ENCODE data around the gene ARIH2.

The ARIH2 gene

DNA sequence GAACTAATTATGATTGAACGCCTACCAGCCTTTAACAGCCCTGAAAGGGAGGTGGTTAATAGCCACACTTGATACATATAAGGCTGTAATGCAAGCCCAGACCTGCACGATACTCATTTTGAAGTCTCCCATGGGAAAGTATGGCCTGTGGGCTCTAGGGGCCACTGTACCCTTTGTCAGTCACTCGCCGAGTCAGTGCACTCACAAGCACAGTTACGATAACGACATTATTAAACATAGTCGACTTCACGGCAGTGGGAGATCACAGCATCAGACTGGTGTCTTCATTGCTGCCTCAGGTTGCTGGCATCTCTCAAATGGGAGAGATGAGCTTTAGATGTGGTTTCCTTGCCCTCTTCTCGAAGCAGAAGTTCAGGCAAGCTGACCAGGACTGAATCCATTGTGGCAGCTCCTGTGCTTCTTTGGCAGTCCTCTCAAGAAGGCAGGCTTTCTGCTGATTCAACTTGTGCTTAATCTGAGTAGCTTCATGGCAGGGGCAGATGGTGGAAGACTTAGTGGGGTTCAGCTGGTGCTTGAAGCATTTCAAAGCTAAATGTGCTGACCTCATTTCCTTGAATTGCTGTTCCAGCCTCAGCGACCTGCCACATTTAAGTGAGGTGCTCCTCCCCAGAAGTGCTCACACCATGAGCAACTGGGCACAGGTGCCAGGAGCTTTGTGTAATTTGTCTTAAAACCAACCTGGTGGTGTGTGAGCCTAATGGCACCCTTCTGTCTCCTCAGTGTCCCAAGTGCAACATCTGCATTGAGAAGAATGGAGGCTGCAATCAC lies 55.6 kb downstream of the ARIH2 start:
- FAIRE-seq = no peak

DNA sequence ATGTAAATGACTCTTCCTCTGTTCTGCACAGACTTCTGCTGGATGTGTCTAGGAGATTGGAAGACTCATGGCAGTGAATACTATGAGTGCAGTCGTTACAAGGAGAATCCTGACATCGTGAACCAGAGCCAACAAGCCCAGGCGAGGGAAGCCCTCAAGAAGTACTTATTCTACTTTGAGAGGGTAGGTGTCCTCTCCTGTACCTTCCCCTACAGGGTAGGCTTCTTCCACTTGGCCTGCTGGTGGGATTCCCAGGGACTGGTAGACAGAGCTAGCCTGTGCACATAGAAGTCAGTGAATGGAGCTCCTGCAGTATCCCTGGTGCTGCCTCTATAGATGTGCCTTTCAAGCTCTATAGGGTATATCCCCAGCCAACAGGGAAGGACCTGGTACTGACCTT lies 60.8 kb downstream of the ARIH2 start:
- FAIRE-seq = no peak

DNA sequence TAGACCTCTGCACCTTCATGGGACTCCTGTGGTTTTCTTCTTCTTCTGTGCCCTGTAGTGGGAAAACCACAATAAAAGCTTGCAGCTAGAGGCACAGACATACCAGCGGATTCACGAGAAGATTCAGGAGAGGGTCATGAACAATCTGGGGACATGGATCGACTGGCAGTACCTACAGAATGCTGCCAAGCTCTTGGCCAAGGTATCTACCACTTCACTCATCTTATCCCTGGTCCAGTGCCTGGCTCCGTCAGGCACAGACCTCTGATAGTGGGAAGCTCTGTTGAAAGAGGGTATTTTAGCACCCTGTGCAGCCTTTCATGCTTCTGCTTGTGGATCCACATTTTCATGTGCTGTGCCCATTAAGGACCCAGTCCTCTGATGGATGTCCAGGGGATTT lies 61.7 kb downstream of the ARIH2 start:
- no peak for FAIRE-seq

DNA sequence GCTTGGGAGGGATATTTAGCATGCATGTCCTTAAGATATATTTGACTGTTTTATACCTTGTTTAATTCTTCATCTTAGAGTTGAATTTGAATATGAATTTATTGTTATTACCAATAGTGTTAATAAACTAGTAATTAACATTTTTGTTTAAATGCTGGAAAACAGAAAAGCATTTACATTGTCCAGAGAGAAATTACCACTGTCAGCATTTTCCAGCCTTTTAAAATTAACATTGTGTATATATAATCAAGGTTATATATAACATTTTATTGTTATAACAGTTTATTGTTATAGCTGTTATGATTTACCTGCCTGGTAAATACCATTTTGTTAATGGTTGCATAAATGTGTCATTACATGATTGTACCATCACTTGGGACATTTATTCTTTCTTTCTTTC lies 63.4 kb downstream of the ARIH2 start:
- FAIRE-seq = no peak

DNA sequence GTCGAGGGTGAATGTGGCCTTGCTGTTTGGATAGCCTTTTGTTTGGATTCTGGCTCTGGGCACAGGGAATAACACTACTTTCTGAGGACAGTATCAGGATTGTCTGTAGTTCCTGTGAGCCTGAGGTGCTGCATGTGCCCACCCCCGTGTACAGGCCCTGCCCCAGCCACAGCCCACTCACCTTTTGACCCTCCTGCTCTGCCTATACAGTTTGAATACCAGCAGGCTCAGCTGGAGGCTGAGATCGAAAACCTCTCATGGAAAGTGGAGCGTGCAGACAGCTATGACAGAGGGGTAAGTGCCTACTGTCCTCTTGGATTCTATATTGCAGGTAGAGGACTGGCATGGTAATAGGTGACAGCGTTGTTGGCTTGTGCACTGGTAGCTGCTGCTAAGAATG lies 64.0 kb downstream of the ARIH2 start:
- FAIRE-seq = no peak

DNA sequence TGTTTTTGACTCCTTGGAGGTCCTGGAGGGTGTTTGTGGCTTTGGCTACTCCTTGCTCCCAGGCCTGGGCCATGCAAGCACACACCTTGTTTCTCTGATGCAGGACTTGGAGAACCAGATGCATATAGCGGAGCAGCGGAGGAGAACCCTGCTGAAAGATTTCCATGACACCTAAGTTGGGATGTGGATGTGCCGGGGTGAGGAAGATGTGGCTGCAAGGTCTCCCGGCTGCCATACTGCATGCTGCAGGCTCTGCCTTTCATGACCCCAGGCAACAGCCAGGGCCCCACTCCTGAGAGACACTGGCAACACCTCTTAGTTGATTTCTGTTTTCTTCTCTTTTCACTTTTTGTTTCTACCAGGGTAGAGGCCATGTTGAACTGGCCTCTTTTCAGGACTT lies 64.5 kb downstream of the ARIH2 start:
- FAIRE-seq = no peak

DNA sequence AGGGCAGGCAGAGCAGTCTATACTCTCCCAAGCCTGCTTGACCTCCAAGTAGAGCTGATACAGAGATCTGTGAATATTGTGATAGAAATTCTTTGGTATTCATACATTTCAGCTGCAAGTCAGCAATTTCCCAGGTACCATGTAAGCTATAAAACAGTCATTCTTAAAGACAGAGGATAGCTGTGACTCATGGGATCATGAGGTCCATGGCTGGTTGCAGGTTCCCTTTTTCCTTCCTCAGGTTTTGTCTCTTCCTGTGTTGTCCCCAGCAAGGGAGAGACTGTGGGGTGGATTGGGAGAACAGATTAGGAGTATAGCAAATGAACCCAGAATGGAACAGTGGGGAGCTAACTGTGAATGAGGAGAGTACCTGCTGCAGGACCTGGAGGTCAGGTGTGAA lies 66.0 kb downstream of the ARIH2 start:
- no peak for FAIRE-seq

DNA sequence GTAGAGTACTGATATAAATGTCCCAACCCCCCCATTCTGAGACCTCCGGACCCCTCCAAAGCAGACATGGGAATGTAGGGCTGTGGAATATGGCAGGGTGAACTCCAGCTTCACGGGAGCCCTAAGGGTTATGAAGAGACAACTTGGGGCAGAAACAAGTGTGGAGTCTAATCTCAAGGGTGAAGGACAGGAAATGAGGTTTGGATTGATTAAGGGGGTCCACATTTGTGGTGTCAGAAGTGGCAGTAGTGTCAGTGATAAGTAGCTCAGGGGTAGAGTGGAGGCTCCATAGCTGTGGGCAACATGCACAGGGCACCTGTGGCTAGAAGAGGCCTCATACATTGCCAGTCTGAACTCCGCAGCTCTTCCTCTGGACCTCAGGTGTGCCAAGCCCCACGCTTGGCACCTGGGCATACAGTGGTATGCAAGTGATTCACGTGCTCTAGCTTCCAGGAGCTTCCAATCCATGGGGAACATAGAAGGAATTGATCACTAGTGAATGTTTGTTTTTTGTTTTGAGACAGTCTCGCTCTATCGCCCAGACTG lies 67.3 kb downstream of the ARIH2 start:
- FAIRE-seq = no peak

DNA sequence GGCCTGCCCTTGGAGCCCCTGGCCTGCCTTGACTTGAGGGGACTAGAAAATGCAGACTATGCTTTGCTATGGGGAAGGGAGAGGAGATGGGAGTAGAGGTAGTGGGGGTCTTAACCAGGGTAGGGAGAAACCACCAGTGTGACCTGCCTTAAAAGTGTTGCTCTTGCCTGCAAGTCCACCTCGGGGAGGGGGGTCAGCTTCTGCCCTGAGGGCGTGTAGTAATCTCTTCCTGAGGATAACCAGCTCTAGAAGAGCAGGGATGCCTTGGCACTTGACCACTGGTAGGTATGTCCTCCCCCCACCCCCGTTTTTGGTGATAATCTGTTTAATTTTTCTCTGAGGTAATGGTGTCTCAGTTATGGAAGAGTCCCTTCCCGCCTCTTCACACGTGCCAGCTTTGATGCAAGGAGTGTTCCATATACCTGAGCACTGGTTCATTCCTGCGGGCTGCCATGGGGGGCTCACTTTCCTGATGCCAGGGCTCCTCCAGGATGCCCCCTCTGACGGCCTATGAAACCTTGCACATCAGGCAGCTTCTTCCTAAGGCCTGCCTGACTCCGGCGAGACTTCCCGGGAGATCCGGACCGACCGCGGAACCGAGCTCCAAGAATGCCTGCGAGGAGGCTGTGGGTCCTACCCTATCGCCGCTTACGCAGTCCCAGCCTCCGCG lies 70.6 kb downstream of the ARIH2 start:
- FAIRE-seq = no peak

DNA sequence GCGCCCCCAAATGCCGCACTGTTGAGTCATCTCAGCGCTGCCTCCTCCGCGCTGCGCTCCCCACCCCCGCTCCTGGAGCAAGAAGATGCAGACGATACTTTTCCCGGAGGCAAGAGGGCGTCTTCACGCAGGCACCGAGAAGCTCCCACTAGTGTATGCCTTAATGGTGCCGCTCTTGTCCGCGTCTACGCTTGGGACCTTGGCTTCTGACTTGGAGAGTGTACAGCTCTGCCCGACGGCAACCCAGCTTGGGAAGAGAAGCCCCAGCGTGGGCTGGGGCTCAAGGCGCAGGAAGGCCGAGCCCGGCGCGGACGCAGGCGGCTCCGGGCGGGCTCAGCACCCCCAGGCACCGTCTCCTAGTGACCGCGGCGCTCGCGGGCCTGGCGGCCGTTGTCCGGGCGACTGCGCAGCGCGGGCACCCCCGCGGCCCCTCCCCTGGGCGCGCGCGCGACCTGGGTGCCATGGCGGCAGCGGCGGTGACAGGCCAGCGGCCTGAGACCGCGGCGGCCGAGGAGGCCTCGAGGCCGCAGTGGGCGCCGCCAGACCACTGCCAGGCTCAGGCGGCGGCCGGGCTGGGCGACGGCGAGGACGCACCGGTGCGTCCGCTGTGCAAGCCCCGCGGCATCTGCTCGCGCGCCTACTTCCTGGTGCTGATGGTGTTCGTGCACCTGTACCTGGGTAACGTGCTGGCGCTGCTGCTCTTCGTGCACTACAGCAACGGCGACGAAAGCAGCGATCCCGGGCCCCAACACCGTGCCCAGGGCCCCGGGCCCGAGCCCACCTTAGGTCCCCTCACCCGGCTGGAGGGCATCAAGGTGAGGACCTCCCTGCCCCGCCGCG lies 71.4 kb downstream of the ARIH2 start, which contains the start of gene P4HTM:
Gene P4HTM, plus strand, starts transcription at position 446 of the 840 bp plus-strand sequence. Its CDS starts 16 bp downstream, at position 462.
- FAIRE-seq = no peak

DNA sequence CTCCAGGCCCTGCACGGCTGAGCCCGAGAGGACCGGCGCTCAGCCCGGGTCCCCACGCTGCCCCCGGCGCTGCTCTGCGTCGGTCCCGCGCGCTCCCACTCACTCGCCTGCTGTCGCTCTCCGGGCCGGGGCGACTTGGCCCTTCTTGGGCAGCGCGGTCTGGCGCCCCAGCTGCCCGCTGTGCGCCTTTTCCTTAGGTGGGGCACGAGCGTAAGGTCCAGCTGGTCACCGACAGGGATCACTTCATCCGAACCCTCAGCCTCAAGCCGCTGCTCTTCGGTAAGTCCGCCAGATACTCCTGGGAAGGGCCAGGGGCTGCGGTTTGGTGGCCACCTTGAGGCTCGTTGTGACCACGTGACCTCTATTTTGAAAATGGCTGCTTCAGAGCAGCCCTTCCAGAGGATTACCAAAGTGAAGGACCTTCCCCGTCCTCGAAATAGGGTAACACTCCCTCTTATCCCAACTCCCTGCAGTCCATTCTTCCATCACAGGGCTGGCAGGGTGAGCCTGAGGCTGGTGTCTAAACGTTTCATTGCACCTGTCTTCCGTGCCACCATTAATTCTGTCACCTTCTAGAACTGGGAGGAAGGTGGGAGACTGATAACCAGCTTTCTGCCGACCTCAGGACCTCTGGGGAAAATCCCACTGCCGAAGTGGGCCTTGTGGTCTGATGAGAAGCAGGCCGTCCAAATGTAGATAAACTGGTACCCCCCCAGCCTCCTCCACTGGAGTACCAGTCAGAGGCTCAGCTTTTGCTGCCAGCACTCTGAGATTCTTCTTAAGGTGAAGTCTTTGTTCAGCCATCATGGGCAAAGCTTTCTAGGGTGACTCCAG lies 72.2 kb downstream of the ARIH2 start:
- FAIRE-seq = no peak

DNA sequence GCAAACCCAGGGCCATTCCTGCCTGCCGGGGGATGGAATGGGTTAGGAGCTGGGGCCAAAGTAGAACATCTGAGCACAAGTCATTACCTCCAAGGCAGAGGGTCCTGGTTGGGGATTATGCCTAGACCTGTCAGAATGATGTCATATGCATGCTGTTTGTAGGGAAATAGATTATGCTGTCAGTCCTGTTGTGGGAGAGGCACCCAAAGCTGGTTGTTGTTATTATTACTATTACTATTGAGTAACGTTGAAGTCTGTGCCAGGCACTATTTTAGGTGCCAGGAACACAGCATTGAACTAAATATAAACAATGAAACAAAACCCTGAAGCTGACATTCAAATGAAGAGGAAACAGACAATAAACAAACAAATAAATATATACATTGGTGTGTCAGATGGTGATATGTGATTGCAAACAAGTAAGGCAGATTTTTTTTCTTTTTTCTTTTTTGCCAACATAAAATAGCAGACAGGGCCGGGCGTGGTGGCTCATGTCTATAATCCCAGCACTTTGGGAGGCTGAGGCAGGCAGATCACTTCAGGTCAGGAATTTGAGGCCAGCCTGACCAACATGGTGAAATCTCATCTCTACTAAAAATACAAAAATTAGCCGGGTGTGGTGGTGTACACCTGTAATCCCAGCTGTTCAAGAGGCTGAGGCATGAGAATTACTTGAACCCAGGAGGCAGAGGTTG lies 73.4 kb downstream of the ARIH2 start:
- no peak for FAIRE-seq

DNA sequence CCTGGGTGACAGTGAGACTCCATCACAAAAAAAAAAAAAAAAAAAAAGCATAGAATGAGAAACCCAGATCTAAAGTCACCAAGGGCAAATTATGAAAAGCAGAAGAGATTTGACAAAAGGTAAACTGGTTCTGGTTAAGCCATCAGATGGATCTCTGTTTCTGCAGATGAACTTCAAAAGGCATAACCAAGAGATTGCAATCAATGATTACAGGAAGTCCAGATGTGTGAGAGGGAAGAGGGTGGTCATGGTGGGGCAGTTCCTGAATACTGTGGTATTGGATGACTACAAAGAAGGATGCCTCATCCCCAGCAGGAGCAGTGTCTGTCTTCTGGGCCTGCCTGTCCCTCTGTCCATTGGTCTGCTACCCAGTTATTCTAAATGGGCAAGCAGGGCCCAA lies 75.2 kb downstream of the ARIH2 start:
- no peak for FAIRE-seq

DNA sequence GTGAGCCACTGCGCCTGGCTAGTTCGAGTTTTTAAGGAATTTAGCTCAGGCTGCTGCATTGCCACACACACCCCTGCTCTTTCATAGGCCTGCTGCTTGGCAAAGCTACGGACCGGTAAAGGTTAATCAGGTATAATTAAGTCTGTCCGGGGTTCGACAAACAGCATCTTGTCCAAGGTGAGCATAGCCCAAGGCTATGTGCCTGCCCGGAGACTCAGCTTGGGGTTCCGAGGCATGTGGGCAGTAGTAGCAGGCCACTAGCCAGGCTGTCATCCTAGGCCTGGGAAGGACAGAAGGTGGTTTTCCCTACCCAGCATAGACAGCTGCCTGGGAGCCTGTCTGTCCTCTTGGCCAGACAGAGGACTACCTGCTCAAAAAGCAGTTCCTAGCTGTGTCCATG lies 78.0 kb downstream of the ARIH2 start:
- no peak for FAIRE-seq

DNA sequence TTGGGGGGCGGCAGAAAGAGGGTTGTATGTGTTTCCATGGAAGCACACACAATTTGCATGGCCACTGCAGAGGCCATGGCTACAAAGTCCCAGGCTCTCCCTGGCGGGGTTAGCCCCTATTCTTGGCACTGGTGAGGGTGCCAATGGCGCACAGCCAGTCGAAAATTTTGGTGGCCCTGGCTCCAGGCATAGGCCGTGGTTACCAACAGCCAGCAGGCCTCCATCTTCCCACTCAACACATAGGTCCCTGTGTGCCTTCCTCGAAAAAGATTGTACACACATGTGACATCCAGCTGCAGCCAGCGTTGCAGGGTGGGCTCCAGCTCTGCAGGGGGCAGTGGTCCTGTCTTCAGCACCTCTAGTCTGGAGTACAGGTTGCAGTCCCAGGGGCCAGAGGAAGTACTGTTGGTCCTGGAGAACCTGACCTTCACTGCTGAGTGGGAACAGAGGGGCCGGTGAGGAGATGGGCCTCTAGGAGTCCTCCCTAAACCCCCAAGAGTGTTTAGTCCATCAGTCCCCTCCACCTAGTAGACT lies 78.5 kb downstream of the ARIH2 start:
- FAIRE-seq = no peak

DNA sequence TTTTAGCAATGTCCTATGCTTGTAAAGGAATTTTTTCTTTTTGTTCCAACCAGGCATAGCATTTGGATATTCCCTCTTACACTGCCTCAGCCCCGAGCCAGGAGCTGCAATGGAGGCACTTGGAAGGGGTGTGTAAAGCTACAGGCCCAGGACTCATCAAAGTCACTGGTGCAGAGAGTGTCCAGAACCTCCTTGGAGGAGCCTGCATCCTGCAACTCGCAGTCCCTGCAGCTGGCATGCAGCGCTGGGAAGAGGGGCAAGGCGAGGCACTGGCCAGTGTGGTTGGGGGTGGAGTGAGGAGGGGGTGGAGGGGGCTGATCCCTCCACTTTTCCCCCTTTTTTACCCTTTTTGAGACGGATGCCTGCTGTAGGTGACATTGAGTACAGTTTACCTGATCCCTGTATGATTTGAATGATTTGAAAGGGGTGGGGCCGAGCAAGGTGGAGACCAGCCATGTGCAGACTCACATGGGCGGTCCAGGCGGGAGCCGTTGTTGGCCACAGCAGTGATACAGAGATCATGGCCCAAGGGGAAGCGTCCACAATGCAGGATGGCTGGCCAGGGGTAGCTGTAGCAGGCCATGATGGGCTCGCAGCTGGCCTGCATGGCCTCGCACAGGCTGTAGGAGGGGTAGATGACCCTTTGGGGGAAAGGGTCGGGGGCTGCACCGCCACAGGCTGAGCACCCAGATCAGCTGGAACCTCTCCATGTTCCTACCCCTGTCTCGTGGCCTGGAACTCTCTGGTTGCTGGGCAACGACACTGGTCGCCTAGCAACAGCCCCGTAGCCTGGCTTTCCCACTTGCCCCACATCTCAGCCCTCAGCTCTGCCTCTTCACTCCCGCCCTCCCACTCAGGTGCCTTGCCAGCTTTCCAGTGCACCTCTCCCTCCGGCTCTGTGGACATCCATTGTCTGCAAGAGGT lies 79.3 kb downstream of the ARIH2 start:
- no peak for FAIRE-seq

DNA sequence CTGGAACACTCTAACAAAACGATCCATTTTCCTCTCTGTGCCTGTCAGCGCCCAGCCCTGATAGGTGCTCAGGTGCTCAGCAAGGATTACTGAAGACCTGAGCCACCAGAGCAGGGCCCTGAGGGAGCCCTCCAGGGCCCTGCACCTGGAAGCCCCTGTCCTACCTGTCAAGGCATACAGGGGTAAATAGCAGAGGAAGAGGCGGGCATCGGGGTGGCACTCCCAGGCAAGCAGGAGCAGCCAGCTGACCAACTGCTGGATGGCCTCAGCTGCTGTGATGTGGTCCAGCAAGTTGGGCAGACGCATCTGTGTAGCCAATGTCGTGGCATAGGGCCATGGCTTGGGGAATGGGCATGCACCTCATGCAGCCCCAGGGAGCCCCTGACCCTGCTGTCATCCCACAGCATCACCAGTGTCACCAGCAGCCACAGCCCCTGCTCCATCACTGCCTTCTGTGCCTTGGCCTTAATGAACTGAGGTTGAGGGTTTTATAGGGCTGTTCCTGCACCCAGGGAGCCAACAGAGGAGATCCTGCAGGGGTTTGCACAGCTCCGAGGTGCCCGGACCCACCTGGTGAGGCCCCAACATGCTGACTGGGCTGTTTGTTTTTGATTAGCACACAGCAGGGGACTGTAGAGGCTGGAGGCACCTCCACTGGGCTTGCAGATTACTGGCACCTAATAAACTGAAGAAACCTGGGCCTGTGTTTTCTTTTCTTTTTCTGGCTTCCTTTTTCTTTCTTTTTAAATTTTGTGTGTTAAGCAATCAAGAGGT lies 80.6 kb downstream of the ARIH2 start:
- no peak for FAIRE-seq

DNA sequence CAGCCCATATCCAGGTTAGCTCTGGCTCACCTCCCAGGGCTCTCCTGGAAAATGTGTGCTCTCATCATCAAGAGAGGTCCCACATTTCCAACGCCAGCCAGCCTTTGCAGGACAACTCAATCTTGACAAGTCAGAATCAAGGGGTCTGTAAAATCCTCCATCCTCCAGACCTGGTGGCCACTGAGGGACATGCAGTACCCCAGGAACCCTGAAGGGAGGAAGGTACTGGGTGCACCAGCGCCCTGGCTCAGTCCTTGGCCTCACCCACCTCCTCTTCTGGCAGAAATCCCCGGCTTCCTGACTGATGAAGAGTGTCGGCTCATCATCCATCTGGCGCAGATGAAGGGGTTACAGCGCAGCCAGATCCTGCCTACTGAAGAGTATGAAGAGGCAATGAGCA lies 82.5 kb downstream of the ARIH2 start:
- FAIRE-seq = no peak

All from TTC549 (cell line).